CD4-positive, alpha-beta T cell treated with Interleukin-2 at 100 ng/mL for 4 hours (primary cell): ENCODE measurements around the gene KIF23.

ENCODE experiments used
- DNase-seq: peaks from one replicate; pipeline ENCODE4 v3.0.0-alpha.2; 2020; ENCODE audit warnings: low spot score

The KIF23 gene

GRCh38 chr15:69466733-69467132 is 52.6 kb downstream of the KIF23 start:
- no peak for DNase-seq

DNA sequence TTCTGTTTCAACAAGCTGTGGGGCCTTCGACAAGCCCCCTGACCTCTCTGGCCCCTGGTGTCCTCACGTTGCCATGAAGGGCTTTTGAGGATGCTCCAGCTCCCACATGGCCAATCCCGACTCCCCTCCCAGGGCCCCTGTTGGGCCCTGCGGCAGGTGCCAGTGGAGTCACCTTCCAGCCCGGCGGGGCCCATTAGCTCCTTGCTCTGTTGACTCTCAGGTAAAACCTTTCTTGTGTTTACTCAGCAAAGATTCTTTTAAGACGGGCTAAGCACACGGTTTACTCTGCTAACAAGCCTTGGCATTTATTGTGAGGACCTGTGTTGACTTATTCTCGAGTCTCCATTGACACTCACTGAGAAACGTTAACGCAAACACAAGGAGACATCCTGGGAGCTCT is 53.5 kb downstream of the KIF23 start:
- no peak for DNase-seq

GRCh38 chr15:69468241-69469121 is 54.3 kb downstream of the KIF23 start:
- DNase-seq, result peak; percentile 95

DNA sequence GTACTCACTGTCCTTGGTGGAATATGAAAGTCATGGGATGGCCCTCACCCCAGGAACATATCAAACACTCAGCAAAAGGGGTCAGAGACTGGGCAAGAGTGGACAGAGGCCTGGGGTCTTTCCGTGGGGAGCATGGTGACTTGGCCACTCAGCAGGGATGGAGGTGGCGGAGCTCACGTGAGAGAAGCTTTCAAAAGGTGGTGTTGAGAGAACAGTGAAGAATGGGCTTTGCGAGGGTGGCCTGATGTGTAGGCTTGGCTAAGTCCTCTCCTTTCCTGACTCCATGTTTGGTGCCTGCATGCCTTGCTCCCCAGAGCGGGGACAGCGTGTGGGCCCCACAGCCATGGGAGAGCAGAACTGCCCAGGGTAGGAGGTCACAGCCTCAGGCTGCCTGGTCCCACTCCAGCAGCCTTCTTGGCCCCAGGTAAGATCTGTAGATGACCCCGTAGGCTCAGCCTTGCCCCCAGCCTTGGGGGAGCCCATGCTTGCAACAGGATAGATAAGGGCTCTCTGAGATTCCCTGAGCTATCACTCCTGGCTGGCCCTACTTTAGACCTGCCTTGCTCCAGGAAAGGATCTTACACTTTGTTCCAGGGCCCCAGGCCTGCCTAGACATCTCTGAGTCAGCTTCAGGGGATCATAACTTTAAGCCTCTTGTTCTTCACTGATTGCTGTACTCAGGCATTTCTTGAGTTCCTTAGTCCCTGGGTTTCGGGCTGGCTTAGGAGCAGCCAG is 55.5 kb downstream of the KIF23 start:
- no peak for DNase-seq

DNA sequence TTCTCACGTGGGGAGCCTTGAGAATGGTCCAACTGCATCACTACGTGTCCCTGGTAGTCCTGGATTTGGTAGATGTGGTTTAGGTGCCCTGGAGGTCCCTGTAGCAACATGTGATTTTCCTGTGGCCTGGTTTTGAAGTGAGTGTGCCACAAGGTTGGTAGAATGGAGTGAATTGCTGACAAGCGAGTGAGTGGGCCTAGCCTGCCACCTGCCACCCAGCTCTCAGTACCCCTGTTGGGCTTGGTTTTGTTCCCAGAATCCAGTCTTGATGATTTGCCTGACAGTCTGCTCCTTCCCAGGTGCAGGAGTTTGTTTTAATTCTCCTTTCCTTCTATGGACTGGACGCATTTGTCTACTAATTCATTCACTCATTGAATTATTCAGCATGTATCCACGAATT is 57.9 kb downstream of the KIF23 start:
- no peak for DNase-seq

DNA sequence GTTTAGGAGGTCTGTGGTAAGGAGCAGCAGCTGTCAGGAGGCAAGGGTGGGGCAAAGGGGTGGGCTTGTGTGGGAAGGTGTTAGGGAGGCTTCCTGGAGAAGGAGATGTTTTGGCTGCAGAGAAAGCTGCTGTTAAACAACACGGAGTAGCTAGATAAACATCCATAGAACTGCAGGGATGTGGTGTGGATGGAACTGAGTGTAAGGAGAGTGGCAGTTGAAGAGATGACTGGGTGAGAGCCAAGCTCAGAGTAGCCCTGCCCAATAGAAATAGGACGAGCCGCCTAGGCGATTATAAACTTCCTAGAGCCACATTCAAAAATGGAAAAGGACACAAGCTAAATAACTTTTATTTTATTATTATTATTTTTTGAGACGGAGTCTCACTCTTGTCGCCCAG is 58.4 kb downstream of the KIF23 start:
- DNase-seq, result no peak

DNA sequence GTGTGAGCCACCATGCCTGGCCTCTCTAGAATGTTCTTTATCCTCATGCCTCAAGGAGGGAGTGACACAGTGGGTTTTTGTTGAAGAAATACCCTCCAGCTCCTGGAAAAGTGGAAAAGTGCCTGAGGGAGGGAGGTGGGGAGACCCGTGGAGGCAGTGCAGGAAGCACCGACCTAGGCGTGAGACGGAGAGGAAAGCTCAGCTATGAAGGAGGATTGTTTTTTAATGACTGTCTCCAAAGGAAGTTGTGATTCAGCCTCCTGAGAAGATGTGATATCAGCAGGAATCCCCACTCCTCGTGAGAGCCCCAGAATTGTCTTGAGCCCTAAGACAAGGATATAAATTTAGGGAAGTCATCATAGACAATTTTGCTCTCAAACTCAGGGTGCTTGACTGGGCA is 60.1 kb downstream of the KIF23 start:
- DNase-seq, result no peak

DNA sequence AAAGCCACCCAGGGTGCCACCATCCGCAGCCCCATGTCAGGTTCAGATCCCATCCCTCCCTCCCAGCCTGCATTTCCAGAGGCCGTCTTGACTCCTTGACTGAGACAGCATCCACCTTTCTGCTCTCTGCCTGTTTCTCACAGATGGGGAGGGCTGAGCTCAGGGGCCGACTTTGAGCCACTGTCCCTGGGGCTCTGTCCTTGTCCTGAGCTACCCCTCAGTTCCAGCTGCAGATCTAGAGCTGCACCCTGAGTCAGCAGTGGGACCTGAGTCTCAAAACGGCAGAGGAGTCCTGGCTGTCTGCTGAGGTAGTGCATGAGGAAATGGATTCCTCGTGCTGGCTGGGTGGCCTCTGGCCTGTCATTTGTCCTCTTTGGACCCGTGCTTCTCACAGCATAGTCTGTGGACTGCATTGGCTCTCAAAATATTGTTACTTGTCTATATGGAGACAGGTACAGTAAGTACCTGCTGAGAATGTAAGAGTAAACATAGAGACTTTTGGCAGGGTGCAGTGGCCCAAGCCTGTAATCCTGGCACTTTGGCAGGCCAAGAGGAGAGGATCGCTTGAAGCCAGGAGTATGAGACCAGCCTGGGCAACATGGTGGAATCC is 60.8 kb downstream of the KIF23 start:
- DNase-seq, result no peak

- peak; percentile 75 for DNase-seq
Observed at GRCh38 chr15:69475769-69476358, 61.7 kb downstream of the KIF23 start.

- no peak for DNase-seq
Observed at GRCh38 chr15:69476704-69477473, 62.7 kb downstream of the KIF23 start.

- peak; percentile 45 for DNase-seq
Observed at GRCh38 chr15:69478259-69478781, 64.2 kb downstream of the KIF23 start.

DNA sequence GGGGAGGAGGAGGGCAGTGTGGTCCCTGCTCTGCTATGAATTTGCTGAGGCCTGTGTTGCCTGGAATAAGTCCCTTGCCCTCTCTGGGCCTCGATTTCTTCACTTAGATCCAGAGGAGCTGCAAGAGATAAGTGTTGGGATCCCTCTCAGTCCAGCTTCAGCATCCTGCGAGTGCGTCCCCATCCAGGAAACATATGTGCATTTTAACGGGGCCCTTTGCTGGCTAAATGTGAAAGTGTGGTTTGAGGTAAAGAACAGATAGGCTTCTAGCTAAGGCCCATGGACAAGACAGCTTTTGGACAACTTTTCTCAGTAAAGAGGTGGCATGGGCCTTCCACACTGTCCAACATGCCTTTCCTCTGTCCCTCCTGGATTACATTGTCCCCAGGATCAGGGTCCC is 64.9 kb downstream of the KIF23 start:
- no peak for DNase-seq

DNA sequence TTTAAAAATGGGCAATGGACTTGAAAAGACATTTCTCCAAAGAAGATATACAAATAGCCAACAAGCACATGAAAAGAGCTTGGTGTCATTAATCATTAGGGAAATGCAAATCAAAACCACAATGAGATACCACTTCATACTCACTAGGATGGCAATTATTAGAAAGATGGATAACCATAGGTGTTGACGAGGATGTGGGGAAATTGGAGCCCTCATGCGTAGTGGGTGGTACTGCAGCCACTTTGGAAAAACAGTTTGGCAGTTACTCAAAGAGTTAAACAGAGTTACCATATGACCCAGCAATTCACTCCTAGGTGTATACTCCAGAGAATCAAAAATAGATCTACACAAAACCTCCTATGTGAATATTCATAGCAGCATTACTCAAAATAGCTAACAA is 65.8 kb downstream of the KIF23 start:
- no peak for DNase-seq

DNA sequence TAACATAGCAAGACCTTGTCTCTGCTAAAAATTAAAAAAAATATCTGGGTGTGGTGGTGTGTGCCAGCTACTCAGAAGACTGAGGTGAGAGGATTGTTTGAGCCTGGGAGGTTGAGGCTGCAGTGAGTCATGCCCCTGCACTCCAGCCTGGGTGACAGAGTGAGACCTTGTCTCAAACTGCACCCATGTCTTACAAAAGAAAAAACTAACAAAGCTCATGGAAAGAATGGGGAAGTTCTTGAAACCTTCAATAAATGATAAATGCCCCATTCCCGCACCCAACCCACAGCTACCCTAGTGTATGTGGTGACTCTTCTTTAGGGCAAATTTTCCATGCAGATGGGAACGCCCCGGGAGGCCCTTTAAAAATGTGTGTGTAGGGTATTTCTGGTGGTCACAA is 66.8 kb downstream of the KIF23 start:
- DNase-seq, result no peak

GRCh38 chr15:69482686-69483256 is 68.6 kb downstream of the KIF23 start:
- no peak for DNase-seq

GRCh38 chr15:69484837-69485236 is 70.7 kb downstream of the KIF23 start:
- DNase-seq, result no peak

GRCh38 chr15:69486481-69487110 is 72.4 kb downstream of the KIF23 start:
- DNase-seq, result no peak

- no peak for DNase-seq
Observed at GRCh38 chr15:69489073-69489571, 75.0 kb downstream of the KIF23 start.

DNA sequence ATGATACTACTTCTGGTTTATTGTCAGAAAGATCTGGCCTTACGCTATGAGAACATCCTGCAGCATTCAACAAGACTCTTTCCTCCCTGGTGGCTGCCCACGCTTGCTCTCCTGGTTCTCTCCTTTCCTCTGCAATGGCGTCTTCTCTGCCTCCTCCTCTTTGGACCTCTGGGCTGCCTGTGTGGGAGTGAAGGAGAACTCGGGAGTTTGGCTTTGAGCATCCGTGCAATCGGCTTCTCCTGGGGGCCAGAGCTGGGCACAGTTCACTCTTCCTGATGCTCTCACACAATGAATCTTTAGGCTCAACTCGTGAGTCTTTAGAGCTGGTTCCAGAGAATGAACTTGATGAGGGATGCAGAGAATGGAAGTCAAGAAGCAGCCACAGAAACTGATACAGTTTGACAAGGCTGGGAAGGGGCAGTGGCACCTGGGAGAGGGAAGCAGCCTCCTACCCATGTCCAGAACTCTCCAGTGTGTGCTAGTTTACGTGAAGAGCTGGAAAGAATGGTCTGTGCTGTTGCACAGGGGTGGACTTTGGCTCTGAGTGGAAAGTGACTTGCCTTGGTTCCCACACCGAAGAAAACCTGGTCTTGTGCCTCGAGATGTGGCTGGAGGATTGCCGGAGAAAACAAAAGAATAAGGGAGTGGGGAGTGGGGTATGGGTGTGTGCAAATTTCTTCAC is 76.3 kb downstream of the KIF23 start:
- DNase-seq, result no peak

DNA sequence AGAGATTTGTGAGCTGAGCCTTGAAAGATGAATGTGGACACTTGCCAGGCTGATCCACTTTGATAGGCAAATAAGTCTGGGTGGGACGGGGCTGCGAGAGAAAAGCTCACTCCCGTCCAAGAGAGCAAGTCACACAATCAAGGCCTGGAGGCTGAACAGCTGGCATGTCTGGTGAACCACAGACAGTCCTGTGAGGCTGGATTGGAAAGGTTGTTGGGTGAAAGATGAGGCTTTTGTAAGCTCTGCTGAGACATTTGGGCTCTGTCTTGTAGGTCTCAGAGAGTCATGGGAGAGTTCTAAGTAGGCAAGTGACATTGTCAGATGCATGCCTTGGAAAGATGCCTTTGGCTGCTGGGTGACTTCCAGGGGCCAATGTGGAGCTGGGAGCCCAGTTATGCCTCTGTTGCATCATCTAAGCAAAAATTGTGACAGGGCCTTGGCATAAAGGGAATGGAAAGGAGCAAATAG is 76.9 kb downstream of the KIF23 start:
- no peak for DNase-seq
